Osteoblast (primary cell): ENCODE results near the gene RAPGEF1. TPM values are rescaled to one million over a fixed set of nuclear protein-coding genes. Genes with fewer than 3 reads are reported as not detected.

Experiments used
- DNase-seq: peaks from one replicate; pipeline ENCODE4 v3.0.0; 2011; ENCODE audit warnings: low spot score, mixed read lengths; ENCODE audit not compliant: insufficient read length; ENCODE audit errors: missing footprints
- H2AFZ ChIP-seq: 2 replicates; pipeline ENCODE4 v1.6.0; 2011; ENCODE audit warnings: mild to moderate bottlenecking, low read length
- H3K27ac ChIP-seq: 2 replicates; pipeline ENCODE4 v1.5.1; 2011; ENCODE audit warnings: mild to moderate bottlenecking, low read depth, low read length, moderate library complexity
- H3K27me3 ChIP-seq: 2 replicates; pipeline ENCODE4 v1.6.0; 2012; ENCODE audit warnings: mild to moderate bottlenecking, control low read depth, inconsistent platforms, low read length, moderate library complexity; ENCODE audit not compliant: insufficient read depth
- H3K36me3 ChIP-seq: 2 replicates; pipeline ENCODE4 v1.5.1; 2011; ENCODE audit warnings: mild to moderate bottlenecking, low read length, control low read depth, moderate library complexity; ENCODE audit not compliant: insufficient read depth
- H3K4me1 ChIP-seq: 2 replicates; pipeline ENCODE4 v1.5.1; 2011; ENCODE audit warnings: mild to moderate bottlenecking, low read length, control low read depth, moderate library complexity; ENCODE audit not compliant: insufficient read depth
- H3K4me2 ChIP-seq: 2 replicates; pipeline ENCODE4 v1.6.0; 2011; ENCODE audit warnings: mild to moderate bottlenecking, low read length; ENCODE audit not compliant: insufficient read depth
- H3K4me3 ChIP-seq: fragments of 200-600 bp; sonication (generic); 3 replicates; pipeline ENCODE4 v1.5.1; 2012; ENCODE audit warnings: mild to moderate bottlenecking, low read length, inconsistent platforms; ENCODE audit not compliant: insufficient read depth
- H3K79me2 ChIP-seq: 2 replicates; pipeline ENCODE4 v1.6.0; 2012; ENCODE audit warnings: mild to moderate bottlenecking, low read length, control low read depth, inconsistent platforms; ENCODE audit not compliant: insufficient read depth
- H3K9me3 ChIP-seq: 2 replicates; pipeline ENCODE4 v1.5.1; 2011; ENCODE audit warnings: low read depth, low read length, control low read depth
- H4K20me1 ChIP-seq: 2 replicates; pipeline ENCODE4 v1.6.0; 2012; ENCODE audit warnings: mild to moderate bottlenecking, low read length, control low read depth; ENCODE audit not compliant: insufficient read depth
- total RNA-seq: library from RNA; depleted of rRNA; stranded (reverse); fragments of >200 nt; gene quantifications from 2 replicates; pipeline ENCODE4 v1.2.3, GENCODE V29; 2012
- TF ChIP-seq, protein P1 (sequence below): IDR thresholded peaks from 2 replicates; pipeline ENCODE4 v1.5.1; 2011; ENCODE audit warnings: mild to moderate bottlenecking, low read depth, low read length, moderate library complexity; ENCODE audit errors: extremely low read depth

The RAPGEF1 gene
- total RNA-seq, 1 donor, result 34.7 TPM

- TF ChIP-seq, protein P1, sequence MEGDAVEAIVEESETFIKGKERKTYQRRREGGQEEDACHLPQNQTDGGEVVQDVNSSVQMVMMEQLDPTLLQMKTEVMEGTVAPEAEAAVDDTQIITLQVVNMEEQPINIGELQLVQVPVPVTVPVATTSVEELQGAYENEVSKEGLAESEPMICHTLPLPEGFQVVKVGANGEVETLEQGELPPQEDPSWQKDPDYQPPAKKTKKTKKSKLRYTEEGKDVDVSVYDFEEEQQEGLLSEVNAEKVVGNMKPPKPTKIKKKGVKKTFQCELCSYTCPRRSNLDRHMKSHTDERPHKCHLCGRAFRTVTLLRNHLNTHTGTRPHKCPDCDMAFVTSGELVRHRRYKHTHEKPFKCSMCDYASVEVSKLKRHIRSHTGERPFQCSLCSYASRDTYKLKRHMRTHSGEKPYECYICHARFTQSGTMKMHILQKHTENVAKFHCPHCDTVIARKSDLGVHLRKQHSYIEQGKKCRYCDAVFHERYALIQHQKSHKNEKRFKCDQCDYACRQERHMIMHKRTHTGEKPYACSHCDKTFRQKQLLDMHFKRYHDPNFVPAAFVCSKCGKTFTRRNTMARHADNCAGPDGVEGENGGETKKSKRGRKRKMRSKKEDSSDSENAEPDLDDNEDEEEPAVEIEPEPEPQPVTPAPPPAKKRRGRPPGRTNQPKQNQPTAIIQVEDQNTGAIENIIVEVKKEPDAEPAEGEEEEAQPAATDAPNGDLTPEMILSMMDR, result no peak
- peaks cover 10% of the 10 kb centered on the region for H3K36me3 ChIP-seq
- no peaks in the 10 kb centered on the region for H4K20me1 ChIP-seq
- peak overlapping the region; percentile 87 for H3K27ac ChIP-seq
- H3K79me2 ChIP-seq, result no peaks in the 10 kb centered on the region
- peak overlapping the region; percentile 10 for H3K4me2 ChIP-seq
- no peaks in the 10 kb centered on the region for H3K27me3 ChIP-seq
- H3K4me3 ChIP-seq, result no peak overlapping the region
- H2AFZ ChIP-seq, result no peak overlapping the region
- peak; percentile 96 for DNase-seq
- peaks cover 16% of the 10 kb centered on the region for H3K4me1 ChIP-seq
- H3K9me3 ChIP-seq, result no peaks in the 10 kb centered on the region
Observed at GRCh38 chr9:131635285-131635684, 104.6 kb downstream of the RAPGEF1 start.

GRCh38 chr9:131633491-131634031 lies 106.3 kb downstream of the RAPGEF1 start:
- Histone ChIP-seq H3K27me3 (no peaks in the 10 kb centered on the region), H3K27ac (peak overlapping the region; percentile 22), H2AFZ (no peak overlapping the region), H3K4me2 (no peak overlapping the region), H3K4me1 (peaks cover 16% of the 10 kb centered on the region), H4K20me1 (no peaks in the 10 kb centered on the region), H3K9me3 (no peaks in the 10 kb centered on the region), H3K4me3 (no peak overlapping the region), H3K36me3 (peaks cover 6% of the 10 kb centered on the region), H3K79me2 (no peaks in the 10 kb centered on the region)
- DNase-seq, result no peak
- TF ChIP-seq, protein P1, result no peak

GRCh38 chr9:131631306-131631705 lies 108.6 kb downstream of the RAPGEF1 start:
- Histone ChIP-seq H3K4me2 (no peak overlapping the region), H3K4me3 (no peak overlapping the region), H4K20me1 (no peaks in the 10 kb centered on the region), H2AFZ (no peak overlapping the region), H3K27ac (no peak overlapping the region), H3K4me1 (peaks cover 27% of the 10 kb centered on the region), H3K9me3 (no peaks in the 10 kb centered on the region), H3K79me2 (no peaks in the 10 kb centered on the region), H3K27me3 (no peaks in the 10 kb centered on the region), H3K36me3 (peaks cover under 1% of the 10 kb centered on the region)
- DNase-seq, result no peak
- TF ChIP-seq, protein P1, result no peak

GRCh38 chr9:131630205-131630831 lies 109.6 kb downstream of the RAPGEF1 start:
- Histone ChIP-seq H3K27ac (no peak overlapping the region), H3K9me3 (no peaks in the 10 kb centered on the region), H3K36me3 (peaks cover 4% of the 10 kb centered on the region), H3K79me2 (no peaks in the 10 kb centered on the region), H3K4me1 (peaks cover 20% of the 10 kb centered on the region), H4K20me1 (no peaks in the 10 kb centered on the region), H3K27me3 (no peaks in the 10 kb centered on the region), H3K4me2 (no peak overlapping the region), H2AFZ (no peak overlapping the region), H3K4me3 (no peak overlapping the region)
- TF ChIP-seq, protein P1, result no peak
- DNase-seq, result no peak
